HCT116 (cell line): ENCODE results near the gene KRT38. TPM values are rescaled to one million over a fixed set of nuclear protein-coding genes. Genes with fewer than 3 reads are reported as not detected.

ENCODE experiments used
- ATAC-seq: fragments of 200-7000 bp; cut with Tn5 transposase; 2 replicates; pipeline ENCODE4 v1.9.1; 2020; ENCODE audit warnings: mild to moderate bottlenecking, moderate library complexity
- BruUV-seq: library from RNA; stranded (reverse); fragments of 400-500 nt; replicated peaks from 2 replicates; lab custom pipeline; 2021; lab: Mats Ljungman, UMichigan
- CTCF ChIA-PET: fragments of 300-600 bp; sonication (Branson Sonifier 250); formaldehyde crosslinking; loops from one replicate; lab custom pipeline; 2021; ENCODE audit warnings: antibody characterized with exemption; lab: Charles Lee
- POLR2A ChIA-PET: fragments of 300-600, 350-600 bp; sonication (Branson Sonifier 250); formaldehyde crosslinking; loops from one replicate; lab custom pipeline; 2021; ENCODE audit warnings: antibody characterized with exemption; lab: Charles Lee
- RAD21 ChIA-PET, 2 experiments: fragments of 300-600 bp; sonication (Branson Sonifier 250); formaldehyde crosslinking; loops; one replicate each; lab custom pipeline; 2023; ENCODE audit warnings: low total read pairs in 2 of 2; ENCODE audit not compliant: uncharacterized antibody in 2 of 2, unreplicated experiment in 2 of 2, low non-redundant PET in 1 of 2; lab: Charles Lee
- DNase-seq: peaks from one replicate; pipeline ENCODE4 v3.0.0-alpha.2; 2010; ENCODE audit warnings: low read depth, low spot score
- H2AFZ ChIP-seq: fragments of 200-600 bp; shearing (Covaris generic), sonication (generic); 2 replicates; pipeline ENCODE4 v1.6.1; 2017; ENCODE audit warnings: low read depth, mixed run types, mixed read lengths, antibody characterized with exemption, low read length; ENCODE audit not compliant: poor library complexity, severe bottlenecking
- H3K27ac ChIP-seq: 2 replicates; pipeline ENCODE4 v1.5.1; 2012; ENCODE audit warnings: low read depth, low read length
- H3K27me3 ChIP-seq: fragments of 200-600 bp; sonication (generic); 2 replicates; pipeline ENCODE4 v1.6.1; 2016; ENCODE audit warnings: mixed run types, low read length, mixed read lengths; ENCODE audit not compliant: insufficient read depth
- H3K36me3 ChIP-seq, 2 experiments: fragments of 200-500 bp in 1 of 2; fragments of 200-600 bp in 1 of 2; sonication (Bioruptor generic) in 1 of 2; sonication (generic) in 1 of 2; 2 replicates each; pipeline versions ENCODE4 v1.5.1 to v1.6.1; 2014 to 2016; ENCODE audit warnings: low read length in 2 of 2, inconsistent platforms in 1 of 2, mixed read lengths in 1 of 2, mixed run types in 1 of 2; ENCODE audit not compliant: insufficient read depth in 2 of 2, control insufficient read depth in 1 of 2
- H3K4me1 ChIP-seq, 2 experiments: fragments of 200-600 bp in 1 of 2; sonication (generic) in 1 of 2; 2 replicates each; pipeline versions ENCODE4 v1.5.1 to v1.6.1; 2012 to 2017; ENCODE audit warnings: low read length in 2 of 2, inconsistent platforms in 1 of 2, mild to moderate bottlenecking in 1 of 2, mixed read lengths in 1 of 2, mixed run types in 1 of 2, moderate library complexity in 1 of 2; ENCODE audit not compliant: insufficient read depth in 2 of 2, control insufficient read depth in 1 of 2
- H3K4me2 ChIP-seq: fragments of 200-600 bp; sonication (generic); 2 replicates; pipeline ENCODE4 v1.6.1; 2017; ENCODE audit warnings: mixed run types, low read length, mixed read lengths
- H3K4me3 ChIP-seq, 2 experiments: fragments of 200-600 bp in 1 of 2; sonication (generic) in 1 of 2; replicated peaks in 1 of 2; 2 replicates each; pipeline ENCODE4 v1.5.1; 2011 to 2016; ENCODE audit warnings: low read length in 2 of 2, control low read depth in 1 of 2, low read depth in 1 of 2, mild to moderate bottlenecking in 1 of 2, mixed read lengths in 1 of 2, mixed run types in 1 of 2
- H3K79me2 ChIP-seq: fragments of 200-600 bp; sonication (generic); 2 replicates; pipeline ENCODE4 v1.6.1; 2017; ENCODE audit warnings: mild to moderate bottlenecking, mixed run types, low read length, moderate library complexity, mixed read lengths; ENCODE audit not compliant: insufficient read depth
- H3K9ac ChIP-seq: fragments of 200-600 bp; sonication (generic); 2 replicates; pipeline ENCODE4 v1.6.1; 2016; ENCODE audit warnings: low read length, mixed read lengths
- H3K9me2 ChIP-seq: fragments of 200-600 bp; sonication (generic), shearing (Covaris generic); 2 replicates; pipeline ENCODE4 v1.6.1; 2017; ENCODE audit warnings: mixed run types, mild to moderate bottlenecking, moderate library complexity; ENCODE audit not compliant: insufficient read depth
- H3K9me3 ChIP-seq, 2 experiments: fragments of 200-500 bp in 1 of 2; fragments of 200-600 bp in 1 of 2; sonication (Bioruptor generic) in 1 of 2; sonication (generic) in 1 of 2; 2 replicates each; pipeline ENCODE4 v1.6.1; 2014 to 2017; ENCODE audit warnings: low read length in 2 of 2, mixed read lengths in 2 of 2, inconsistent platforms in 1 of 2, low read depth in 1 of 2, mild to moderate bottlenecking in 1 of 2, mixed run types in 1 of 2, moderate library complexity in 1 of 2; ENCODE audit not compliant: control insufficient read depth in 1 of 2, insufficient read depth in 1 of 2
- H4K20me1 ChIP-seq: fragments of 200-600 bp; sonication (generic), shearing (Covaris generic); 2 replicates; pipeline ENCODE4 v1.6.1; 2017; ENCODE audit warnings: mixed run types, mild to moderate bottlenecking, moderate library complexity; ENCODE audit not compliant: insufficient read depth
- CBX3 ChIP-seq: IDR thresholded peaks from 2 replicates; pipeline ENCODE4 v1.6.1; 2012; ENCODE audit warnings: low read depth
- CEBPB ChIP-seq: IDR thresholded peaks from 2 replicates; pipeline ENCODE4 v1.6.1; 2012; ENCODE audit warnings: low read depth
- EGR1 ChIP-seq: IDR thresholded peaks from 2 replicates; pipeline ENCODE4 v1.6.1; 2012; ENCODE audit warnings: low read depth
- ELF1 ChIP-seq: IDR thresholded peaks from 2 replicates; pipeline ENCODE4 v1.6.1; 2012; ENCODE audit warnings: low read depth, borderline replicate concordance
- EZH2 ChIP-seq: fragments of 200-600 bp; sonication (generic); IDR thresholded peaks from 2 replicates; pipeline ENCODE4 v1.6.1; 2017; ENCODE audit warnings: antibody characterized with exemption, mixed run types
- EZH2phosphoT487 ChIP-seq: fragments of 200-600 bp; IDR thresholded peaks from 2 replicates; pipeline ENCODE4 v1.6.1; 2018; ENCODE audit warnings: antibody characterized with exemption, borderline replicate concordance
- FOSL1 ChIP-seq: IDR thresholded peaks from 2 replicates; pipeline ENCODE4 v1.6.1; 2012; ENCODE audit warnings: low read depth
- JUND ChIP-seq: IDR thresholded peaks from 2 replicates; pipeline ENCODE4 v1.6.1; 2012
- POLR2A ChIP-seq: IDR thresholded peaks from 2 replicates; pipeline ENCODE4 v1.7.0; 2011; ENCODE audit warnings: borderline replicate concordance; ENCODE audit not compliant: insufficient read depth, insufficient read length; ENCODE audit errors: extremely low read depth
- RAD21 ChIP-seq: IDR thresholded peaks from 2 replicates; pipeline ENCODE4 v1.6.1; 2012; ENCODE audit warnings: low read depth, mild to moderate bottlenecking
- SIN3A ChIP-seq: IDR thresholded peaks from 2 replicates; pipeline ENCODE4 v1.6.1; 2012; ENCODE audit warnings: low read depth
- TCF7L2 ChIP-seq: IDR thresholded peaks from 2 replicates; pipeline ENCODE4 v1.7.0; 2011; ENCODE audit warnings: borderline replicate concordance, inconsistent platforms; ENCODE audit not compliant: insufficient read depth, insufficient read length; ENCODE audit errors: extremely low read depth
- YY1 ChIP-seq: IDR thresholded peaks from 2 replicates; pipeline ENCODE4 v1.6.1; 2011; ENCODE audit warnings: low read length, low read depth, moderate library complexity, mild to moderate bottlenecking; ENCODE audit not compliant: insufficient replicate concordance; ENCODE audit errors: extremely low read depth
- ZNF274 ChIP-seq: fragments of 200-500 bp; sonication (Bioruptor generic); IDR thresholded peaks from 2 replicates; pipeline ENCODE4 v1.6.1; 2014; ENCODE audit warnings: mild to moderate bottlenecking, low read depth, low read length, inconsistent platforms
- intact Hi-C: fragments of 100-400 bp; cut with micrococcal nuclease; formaldehyde crosslinking; loops from 2 replicates; pipeline ENCODE4 v1.10.0; 2022
- total RNA-seq: library from RNA; stranded (reverse); gene quantifications from one replicate; pipeline ENCODE4 v1.2.1, GENCODE V29; 2021; ENCODE audit not compliant: unreplicated experiment
- TF ChIP-seq, protein P1 (sequence below): IDR thresholded peaks from 2 replicates; pipeline ENCODE4 v1.6.1; 2012
- TF ChIP-seq, protein P2 (sequence below): IDR thresholded peaks from 2 replicates; pipeline ENCODE4 v1.6.1; 2011; ENCODE audit warnings: mild to moderate bottlenecking, low read length, moderate library complexity; ENCODE audit not compliant: insufficient replicate concordance; ENCODE audit errors: extremely low read depth
- TF ChIP-seq, protein P3 (sequence below): IDR thresholded peaks from 2 replicates; pipeline ENCODE4 v1.6.1; 2012
- TF ChIP-seq, protein P4 (sequence below): IDR thresholded peaks from 2 replicates; pipeline ENCODE4 v1.6.1; 2012; ENCODE audit warnings: low read depth
- TF ChIP-seq, protein P5 (sequence below), 3 experiments: fragments of 200-600 bp in 1 of 3; sonication (generic) in 1 of 3; IDR thresholded peaks in 2 of 3; conservative IDR thresholded peaks in 1 of 3; 2 replicates each; pipeline ENCODE4 v1.5.1; 2012 to 2017; ENCODE audit warnings: low read depth in 2 of 3, low read length in 2 of 3, antibody characterized with exemption in 1 of 3, borderline replicate concordance in 1 of 3, control low read depth in 1 of 3, mild to moderate bottlenecking in 1 of 3, mixed read lengths in 1 of 3, mixed run types in 1 of 3, moderate library complexity in 1 of 3; ENCODE audit not compliant: insufficient read depth in 1 of 3

Gene KRT38
- total RNA-seq, 1 experiment from 2014 or later, result not detected

DNA sequence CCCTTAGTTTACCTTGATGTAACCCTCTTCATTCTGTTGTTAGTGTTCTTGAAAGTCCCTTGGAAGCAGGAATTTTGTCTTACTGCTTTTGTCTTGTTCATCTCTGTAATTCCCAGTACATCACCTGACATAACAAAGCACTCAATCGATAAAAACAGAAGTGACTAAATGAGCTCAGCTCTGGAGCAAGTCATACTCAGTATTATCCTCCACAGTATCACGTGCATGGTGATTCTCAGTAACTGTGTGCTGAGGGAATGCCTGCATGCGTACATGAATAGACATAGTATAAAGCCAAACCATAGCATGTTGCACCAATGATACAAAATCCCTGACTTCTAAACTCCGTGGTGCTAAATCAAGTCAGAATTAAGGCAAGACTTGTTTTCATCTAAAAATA lies 7.2 kb downstream of the KRT38 start:
- peaks cover 5 to 6% of the 10 kb centered on the region in 2 experiments for H3K4me1 ChIP-seq
- intact Hi-C loops, result no loop called here
- H3K36me3 ChIP-seq, result no peaks in the 10 kb centered on the region
- ChIA-PET CTCF (interaction anchor here (1.2 kb wide), 1 partner anchor 16 kb away, joined by 4 read pairs; no protein-coding TSS in a partner anchor), POLR2A (no interaction called here)
- no TSS peak for BruUV-seq
- H3K27me3 ChIP-seq, result no peaks in the 10 kb centered on the region
- no peak overlapping the region for H3K4me2 ChIP-seq
- no peaks in the 10 kb centered on the region for H3K9me2 ChIP-seq
- no peak overlapping the region for H3K27ac ChIP-seq
- ATAC-seq (no peak), DNase-seq (no peak)
- H2AFZ ChIP-seq, result no peak overlapping the region
- no peaks in the 10 kb centered on the region for H3K9me3 ChIP-seq
- H3K4me3 ChIP-seq, result no peak overlapping the region
- H3K79me2 ChIP-seq, result no peaks in the 10 kb centered on the region
- no peak for TF ChIP-seq EZH2
- TF ChIP-seq, protein P1, sequence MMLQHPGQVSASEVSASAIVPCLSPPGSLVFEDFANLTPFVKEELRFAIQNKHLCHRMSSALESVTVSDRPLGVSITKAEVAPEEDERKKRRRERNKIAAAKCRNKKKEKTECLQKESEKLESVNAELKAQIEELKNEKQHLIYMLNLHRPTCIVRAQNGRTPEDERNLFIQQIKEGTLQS, result no peak
- TF ChIP-seq TCF7L2, result no peak
- TF ChIP-seq YY1, result no peak
- TF ChIP-seq, protein P2, sequence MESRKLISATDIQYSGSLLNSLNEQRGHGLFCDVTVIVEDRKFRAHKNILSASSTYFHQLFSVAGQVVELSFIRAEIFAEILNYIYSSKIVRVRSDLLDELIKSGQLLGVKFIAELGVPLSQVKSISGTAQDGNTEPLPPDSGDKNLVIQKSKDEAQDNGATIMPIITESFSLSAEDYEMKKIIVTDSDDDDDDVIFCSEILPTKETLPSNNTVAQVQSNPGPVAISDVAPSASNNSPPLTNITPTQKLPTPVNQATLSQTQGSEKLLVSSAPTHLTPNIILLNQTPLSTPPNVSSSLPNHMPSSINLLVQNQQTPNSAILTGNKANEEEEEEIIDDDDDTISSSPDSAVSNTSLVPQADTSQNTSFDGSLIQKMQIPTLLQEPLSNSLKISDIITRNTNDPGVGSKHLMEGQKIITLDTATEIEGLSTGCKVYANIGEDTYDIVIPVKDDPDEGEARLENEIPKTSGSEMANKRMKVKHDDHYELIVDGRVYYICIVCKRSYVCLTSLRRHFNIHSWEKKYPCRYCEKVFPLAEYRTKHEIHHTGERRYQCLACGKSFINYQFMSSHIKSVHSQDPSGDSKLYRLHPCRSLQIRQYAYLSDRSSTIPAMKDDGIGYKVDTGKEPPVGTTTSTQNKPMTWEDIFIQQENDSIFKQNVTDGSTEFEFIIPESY, result no peak
- TF ChIP-seq EZH2phosphoT487, result no peak
- no peak for TF ChIP-seq CBX3
- TF ChIP-seq FOSL1, result no peak
- TF ChIP-seq ZNF274, result no peak
- TF ChIP-seq SIN3A, result no peak
- TF ChIP-seq, protein P3, sequence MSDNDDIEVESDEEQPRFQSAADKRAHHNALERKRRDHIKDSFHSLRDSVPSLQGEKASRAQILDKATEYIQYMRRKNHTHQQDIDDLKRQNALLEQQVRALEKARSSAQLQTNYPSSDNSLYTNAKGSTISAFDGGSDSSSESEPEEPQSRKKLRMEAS, result no peak
- TF ChIP-seq, protein P4, sequence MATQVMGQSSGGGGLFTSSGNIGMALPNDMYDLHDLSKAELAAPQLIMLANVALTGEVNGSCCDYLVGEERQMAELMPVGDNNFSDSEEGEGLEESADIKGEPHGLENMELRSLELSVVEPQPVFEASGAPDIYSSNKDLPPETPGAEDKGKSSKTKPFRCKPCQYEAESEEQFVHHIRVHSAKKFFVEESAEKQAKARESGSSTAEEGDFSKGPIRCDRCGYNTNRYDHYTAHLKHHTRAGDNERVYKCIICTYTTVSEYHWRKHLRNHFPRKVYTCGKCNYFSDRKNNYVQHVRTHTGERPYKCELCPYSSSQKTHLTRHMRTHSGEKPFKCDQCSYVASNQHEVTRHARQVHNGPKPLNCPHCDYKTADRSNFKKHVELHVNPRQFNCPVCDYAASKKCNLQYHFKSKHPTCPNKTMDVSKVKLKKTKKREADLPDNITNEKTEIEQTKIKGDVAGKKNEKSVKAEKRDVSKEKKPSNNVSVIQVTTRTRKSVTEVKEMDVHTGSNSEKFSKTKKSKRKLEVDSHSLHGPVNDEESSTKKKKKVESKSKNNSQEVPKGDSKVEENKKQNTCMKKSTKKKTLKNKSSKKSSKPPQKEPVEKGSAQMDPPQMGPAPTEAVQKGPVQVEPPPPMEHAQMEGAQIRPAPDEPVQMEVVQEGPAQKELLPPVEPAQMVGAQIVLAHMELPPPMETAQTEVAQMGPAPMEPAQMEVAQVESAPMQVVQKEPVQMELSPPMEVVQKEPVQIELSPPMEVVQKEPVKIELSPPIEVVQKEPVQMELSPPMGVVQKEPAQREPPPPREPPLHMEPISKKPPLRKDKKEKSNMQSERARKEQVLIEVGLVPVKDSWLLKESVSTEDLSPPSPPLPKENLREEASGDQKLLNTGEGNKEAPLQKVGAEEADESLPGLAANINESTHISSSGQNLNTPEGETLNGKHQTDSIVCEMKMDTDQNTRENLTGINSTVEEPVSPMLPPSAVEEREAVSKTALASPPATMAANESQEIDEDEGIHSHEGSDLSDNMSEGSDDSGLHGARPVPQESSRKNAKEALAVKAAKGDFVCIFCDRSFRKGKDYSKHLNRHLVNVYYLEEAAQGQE, result no peak
- TF ChIP-seq ELF1, result no peak
- TF ChIP-seq RAD21, result no peak
- TF ChIP-seq EGR1, result no peak
- TF ChIP-seq CEBPB, result no peak
- TF ChIP-seq POLR2A, result no peak
- TF ChIP-seq, protein P5, sequence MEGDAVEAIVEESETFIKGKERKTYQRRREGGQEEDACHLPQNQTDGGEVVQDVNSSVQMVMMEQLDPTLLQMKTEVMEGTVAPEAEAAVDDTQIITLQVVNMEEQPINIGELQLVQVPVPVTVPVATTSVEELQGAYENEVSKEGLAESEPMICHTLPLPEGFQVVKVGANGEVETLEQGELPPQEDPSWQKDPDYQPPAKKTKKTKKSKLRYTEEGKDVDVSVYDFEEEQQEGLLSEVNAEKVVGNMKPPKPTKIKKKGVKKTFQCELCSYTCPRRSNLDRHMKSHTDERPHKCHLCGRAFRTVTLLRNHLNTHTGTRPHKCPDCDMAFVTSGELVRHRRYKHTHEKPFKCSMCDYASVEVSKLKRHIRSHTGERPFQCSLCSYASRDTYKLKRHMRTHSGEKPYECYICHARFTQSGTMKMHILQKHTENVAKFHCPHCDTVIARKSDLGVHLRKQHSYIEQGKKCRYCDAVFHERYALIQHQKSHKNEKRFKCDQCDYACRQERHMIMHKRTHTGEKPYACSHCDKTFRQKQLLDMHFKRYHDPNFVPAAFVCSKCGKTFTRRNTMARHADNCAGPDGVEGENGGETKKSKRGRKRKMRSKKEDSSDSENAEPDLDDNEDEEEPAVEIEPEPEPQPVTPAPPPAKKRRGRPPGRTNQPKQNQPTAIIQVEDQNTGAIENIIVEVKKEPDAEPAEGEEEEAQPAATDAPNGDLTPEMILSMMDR (IDR thresholded peaks at IDR 0.05 in 2 of 3, conservative IDR thresholded peaks at IDR 0.05 in 1 of 3; ENCODE audit: borderline replicate concordance in 1 of 3, insufficient read depth in 1 of 3, low read depth in 2 of 3, low read length in 2 of 3), result no peak
- TF ChIP-seq JUND, result no peak
- TF ChIP-seq, all 23 proteins: peak for 0
- no peak overlapping the region for H3K9ac ChIP-seq
- no peaks in the 10 kb centered on the region for H4K20me1 ChIP-seq
- RAD21 ChIA-PET, result no interaction called here
